ENCODE data around the gene MIER3. TPM values are rescaled to one million over a fixed set of nuclear protein-coding genes. Genes with fewer than 3 reads are reported as not detected.

The MIER3 gene
- total RNA-seq, 1 donor from 2014 or later: 30.0 TPM

DNA sequence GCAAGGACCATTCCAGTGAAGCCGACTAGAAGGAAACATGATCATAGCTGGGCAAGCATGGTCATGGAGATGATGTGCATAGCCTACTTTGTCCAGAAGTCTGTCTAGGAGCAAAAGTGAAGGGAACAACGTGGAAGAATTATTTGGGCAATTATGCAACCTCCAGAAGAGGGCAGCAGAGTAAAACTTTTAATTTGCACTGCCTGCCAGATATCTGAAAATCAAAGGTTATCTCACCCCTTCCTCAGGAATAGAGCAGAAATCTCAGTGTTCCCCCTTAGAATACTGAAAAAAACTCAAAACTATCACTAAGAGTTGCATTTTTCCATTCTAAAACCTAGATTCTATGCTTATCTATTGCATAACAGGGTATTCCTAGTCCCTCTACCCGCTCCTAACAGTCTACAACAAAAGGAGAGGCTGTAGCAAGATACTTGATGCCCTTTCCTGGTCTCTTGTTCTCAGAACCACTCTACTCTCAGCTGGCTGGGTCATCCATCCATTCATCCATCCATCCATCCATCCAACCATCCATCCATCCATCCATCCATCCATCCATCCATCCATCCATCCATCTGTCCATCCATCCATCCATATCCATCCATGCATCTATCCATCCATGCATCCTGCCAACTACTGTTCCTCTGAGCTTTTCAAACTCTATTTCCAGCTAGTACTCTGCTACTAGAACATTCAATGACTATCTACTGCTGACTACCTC is 50.9 kb downstream of the MIER3 start:
- Histone ChIP-seq H2AFZ (ENCODE audit: low read depth, low read length) (peak overlapping the region; percentile 27), H3K4me3 (ENCODE audit: insufficient read depth, low read depth, low read length) (peak overlapping the region; percentile 11), H3K27me3 (ENCODE audit: insufficient read depth, low read length) (no peaks in the 10 kb centered on the region), H3K27ac (ENCODE audit: low read depth, low read length) (no peak overlapping the region), H3K4me1 (ENCODE audit: insufficient read depth, low read length) (peaks cover 2% of the 10 kb centered on the region), H3K9me3 (ENCODE audit: insufficient read depth, low read depth, low read length) (no peaks in the 10 kb centered on the region), H3K79me2 (ENCODE audit: insufficient read depth, low read length) (no peaks in the 10 kb centered on the region), H3K9ac (ENCODE audit: low read length) (no peak overlapping the region), H3K36me3 (ENCODE audit: insufficient read depth, low read length) (no peaks in the 10 kb centered on the region), H4K20me1 (ENCODE audit: insufficient read depth, low read length) (no peaks in the 10 kb centered on the region), H3K4me2 (ENCODE audit: low read length) (peak overlapping the region; percentile 73)
- DNase-seq (ENCODE audit: low read depth): peak; percentile 14
- Mint-ChIP-seq H3K27me3 (ENCODE audit: low read depth, unreplicated experiment) (peaks cover 4% of the 10 kb centered on the region), H3K27ac (ENCODE audit: unreplicated experiment) (no peak overlapping the region), H3K36me3 (ENCODE audit: low read depth, unreplicated experiment) (no peaks in the 10 kb centered on the region), H3K9me3 (ENCODE audit: unreplicated experiment) (no peaks in the 10 kb centered on the region), H3K4me3 (ENCODE audit: unreplicated experiment) (no peak overlapping the region), H3K4me1 (ENCODE audit: low read depth, unreplicated experiment) (no peaks in the 10 kb centered on the region)
- no peak for TF ChIP-seq EZH2 (IDR thresholded peaks at IDR 0.05; ENCODE audit: insufficient read depth, low read length)
- TF ChIP-seq, protein P1, sequence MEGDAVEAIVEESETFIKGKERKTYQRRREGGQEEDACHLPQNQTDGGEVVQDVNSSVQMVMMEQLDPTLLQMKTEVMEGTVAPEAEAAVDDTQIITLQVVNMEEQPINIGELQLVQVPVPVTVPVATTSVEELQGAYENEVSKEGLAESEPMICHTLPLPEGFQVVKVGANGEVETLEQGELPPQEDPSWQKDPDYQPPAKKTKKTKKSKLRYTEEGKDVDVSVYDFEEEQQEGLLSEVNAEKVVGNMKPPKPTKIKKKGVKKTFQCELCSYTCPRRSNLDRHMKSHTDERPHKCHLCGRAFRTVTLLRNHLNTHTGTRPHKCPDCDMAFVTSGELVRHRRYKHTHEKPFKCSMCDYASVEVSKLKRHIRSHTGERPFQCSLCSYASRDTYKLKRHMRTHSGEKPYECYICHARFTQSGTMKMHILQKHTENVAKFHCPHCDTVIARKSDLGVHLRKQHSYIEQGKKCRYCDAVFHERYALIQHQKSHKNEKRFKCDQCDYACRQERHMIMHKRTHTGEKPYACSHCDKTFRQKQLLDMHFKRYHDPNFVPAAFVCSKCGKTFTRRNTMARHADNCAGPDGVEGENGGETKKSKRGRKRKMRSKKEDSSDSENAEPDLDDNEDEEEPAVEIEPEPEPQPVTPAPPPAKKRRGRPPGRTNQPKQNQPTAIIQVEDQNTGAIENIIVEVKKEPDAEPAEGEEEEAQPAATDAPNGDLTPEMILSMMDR (IDR thresholded peaks at IDR 0.05; ENCODE audit: insufficient read depth, low read depth, low read length): peak; percentile 69
- peak; percentile 88 for FAIRE-seq

DNA sequence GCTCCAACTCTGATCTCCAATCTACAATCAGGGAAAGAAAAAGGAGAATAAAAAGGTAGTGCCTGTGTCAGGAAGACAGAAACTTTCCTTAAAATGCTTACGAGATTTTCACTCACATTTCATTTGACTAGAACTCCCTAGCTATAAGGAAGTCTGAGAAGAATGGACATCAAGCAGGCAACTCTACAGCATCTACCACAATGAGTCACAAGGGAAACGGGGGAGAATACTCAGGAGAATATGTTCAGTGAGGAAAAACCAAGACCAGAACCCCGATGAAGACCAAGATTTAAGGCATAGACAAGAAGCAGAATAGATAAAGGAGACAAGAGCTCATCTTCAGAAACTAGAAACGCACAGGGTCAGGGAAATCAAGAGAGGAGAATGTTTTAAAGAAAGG is 51.5 kb downstream of the MIER3 start:
- H4K20me1 ChIP-seq (ENCODE audit: insufficient read depth, low read length): no peaks in the 10 kb centered on the region
- Mint-ChIP-seq H3K4me3 (ENCODE audit: unreplicated experiment) (no peak overlapping the region), H3K27me3 (ENCODE audit: low read depth, unreplicated experiment) (peaks cover 4% of the 10 kb centered on the region), H3K36me3 (ENCODE audit: low read depth, unreplicated experiment) (no peaks in the 10 kb centered on the region), H3K4me1 (ENCODE audit: low read depth, unreplicated experiment) (no peaks in the 10 kb centered on the region), H3K9me3 (ENCODE audit: unreplicated experiment) (no peaks in the 10 kb centered on the region), H3K27ac (ENCODE audit: unreplicated experiment) (no peak overlapping the region)
- H3K4me1 ChIP-seq (ENCODE audit: insufficient read depth, low read length): peaks cover 2% of the 10 kb centered on the region
- H2AFZ ChIP-seq (ENCODE audit: low read depth, low read length): peak overlapping the region; percentile 27
- H3K27me3 ChIP-seq (ENCODE audit: insufficient read depth, low read length): no peaks in the 10 kb centered on the region
- H3K4me3 ChIP-seq (ENCODE audit: insufficient read depth, low read depth, low read length): peak overlapping the region; percentile 11
- H3K36me3 ChIP-seq (ENCODE audit: insufficient read depth, low read length): no peaks in the 10 kb centered on the region
- H3K9ac ChIP-seq (ENCODE audit: low read length): no peak overlapping the region
- peak overlapping the region; percentile 73 for H3K4me2 ChIP-seq (ENCODE audit: low read length)
- TF ChIP-seq, protein P1 (IDR thresholded peaks at IDR 0.05; ENCODE audit: insufficient read depth, low read depth, low read length): no peak
- no peak for TF ChIP-seq EZH2 (IDR thresholded peaks at IDR 0.05; ENCODE audit: insufficient read depth, low read length)
- no peaks in the 10 kb centered on the region for H3K79me2 ChIP-seq (ENCODE audit: insufficient read depth, low read length)
- no peaks in the 10 kb centered on the region for H3K9me3 ChIP-seq (ENCODE audit: insufficient read depth, low read depth, low read length)
- peak; percentile 20 for DNase-seq (ENCODE audit: low read depth)
- FAIRE-seq: peak; percentile 17
- H3K27ac ChIP-seq (ENCODE audit: low read depth, low read length): no peak overlapping the region

DNA sequence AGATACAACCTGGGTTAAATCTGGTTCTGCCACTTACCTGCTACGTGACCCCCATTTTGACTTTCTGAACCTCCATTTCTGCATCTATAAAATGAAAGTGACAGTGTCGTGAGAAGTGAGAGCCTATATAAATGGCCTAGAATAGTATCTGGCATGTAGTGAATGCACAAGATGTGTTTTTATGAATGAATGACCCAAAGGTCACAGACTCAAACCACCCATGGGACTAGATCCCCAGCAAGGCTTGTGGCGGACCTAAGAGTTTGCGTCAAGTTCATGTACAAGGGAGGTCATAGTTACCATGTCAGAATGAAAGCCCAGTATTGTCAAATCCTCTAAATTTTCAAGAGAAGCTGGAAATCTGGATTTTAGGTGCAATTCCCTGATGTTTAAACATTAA is 53.7 kb downstream of the MIER3 start:
- no peaks in the 10 kb centered on the region for H3K27me3 Mint-ChIP-seq (ENCODE audit: low read depth, unreplicated experiment)
- no peak overlapping the region for H2AFZ ChIP-seq (ENCODE audit: low read depth, low read length)
- H3K4me1 Mint-ChIP-seq (ENCODE audit: low read depth, unreplicated experiment): no peaks in the 10 kb centered on the region
- no peak overlapping the region for H3K27ac ChIP-seq (ENCODE audit: low read depth, low read length)
- FAIRE-seq (no peak), DNase-seq (ENCODE audit: low read depth) (no peak)
- no peaks in the 10 kb centered on the region for H4K20me1 ChIP-seq (ENCODE audit: insufficient read depth, low read length)
- H3K4me3 Mint-ChIP-seq (ENCODE audit: unreplicated experiment): no peak overlapping the region
- H3K9me3 Mint-ChIP-seq (ENCODE audit: unreplicated experiment): no peaks in the 10 kb centered on the region
- H3K4me2 ChIP-seq (ENCODE audit: low read length): no peak overlapping the region
- no peak overlapping the region for H3K4me3 ChIP-seq (ENCODE audit: insufficient read depth, low read depth, low read length)
- TF ChIP-seq, protein P1 (IDR thresholded peaks at IDR 0.05; ENCODE audit: insufficient read depth, low read depth, low read length): no peak
- no peak for TF ChIP-seq EZH2 (IDR thresholded peaks at IDR 0.05; ENCODE audit: insufficient read depth, low read length)
- H3K4me1 ChIP-seq (ENCODE audit: insufficient read depth, low read length): peaks cover 2% of the 10 kb centered on the region
- peaks cover 5% of the 10 kb centered on the region for H3K36me3 ChIP-seq (ENCODE audit: insufficient read depth, low read length)
- H3K36me3 Mint-ChIP-seq (ENCODE audit: low read depth, unreplicated experiment): no peaks in the 10 kb centered on the region
- H3K79me2 ChIP-seq (ENCODE audit: insufficient read depth, low read length): no peaks in the 10 kb centered on the region
- H3K9me3 ChIP-seq (ENCODE audit: insufficient read depth, low read depth, low read length): no peaks in the 10 kb centered on the region
- H3K9ac ChIP-seq (ENCODE audit: low read length): no peak overlapping the region
- H3K27ac Mint-ChIP-seq (ENCODE audit: unreplicated experiment): no peak overlapping the region
- no peaks in the 10 kb centered on the region for H3K27me3 ChIP-seq (ENCODE audit: insufficient read depth, low read length)
